BE2C (cell line): ENCODE results near the gene SND1.
A peak's percentile ranks its signal among the peaks of the same experiment; 100 is the strongest.

Experiments
- DNase-seq: peaks from one replicate; pipeline ENCODE4 v3.0.0-alpha.2; 2020
- H3K27me3 ChIP-seq: fragments of 250-450 bp; sonication (Bioruptor Pico); 2 replicates; pipeline ENCODE4 v1.5.1; 2020; ENCODE audit warnings: mild to moderate bottlenecking
- H3K36me3 ChIP-seq: fragments of 250-450 bp; sonication (Bioruptor Pico); 2 replicates; pipeline ENCODE4 v1.5.1; 2020; ENCODE audit warnings: mild to moderate bottlenecking
- H3K4me1 ChIP-seq: fragments of 250-450 bp; sonication (Bioruptor Pico); 2 replicates; pipeline ENCODE4 v1.5.1; 2020
- H3K4me3 ChIP-seq: 2 replicates; pipeline ENCODE4 v1.5.1; 2011; ENCODE audit warnings: low read depth, low read length
- H3K9me3 ChIP-seq: fragments of 250-450 bp; sonication (Bioruptor Pico); 2 replicates; pipeline ENCODE4 v1.5.1; 2020
- CTCF ChIP-seq: IDR thresholded peaks from 2 replicates; pipeline ENCODE4 v1.5.1; 2012; ENCODE audit warnings: mild to moderate bottlenecking, low read depth, low read length

Gene SND1

DNA sequence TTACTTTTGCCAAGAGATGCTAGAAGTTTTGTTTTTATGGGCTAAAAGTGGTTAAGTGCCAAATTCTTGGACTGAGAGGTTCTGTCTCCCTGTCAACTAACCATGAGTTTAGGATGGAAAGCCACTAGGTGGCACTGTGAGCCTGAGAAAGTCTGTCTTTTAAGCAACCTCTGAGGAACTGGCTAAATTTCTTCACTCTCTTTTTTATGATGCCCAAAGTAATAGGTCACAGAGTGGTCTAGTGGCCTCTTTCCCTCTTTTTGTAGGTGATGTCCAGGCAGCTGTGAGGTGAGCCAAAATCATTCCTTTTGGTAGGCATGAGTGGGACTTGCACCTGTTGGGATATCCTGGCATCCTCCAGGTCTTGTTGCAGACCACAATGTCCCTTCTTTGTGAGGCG lies 56.8 kb downstream of the SND1 start:
- peaks cover 72% of the 10 kb centered on the region for H3K36me3 ChIP-seq
- H3K27me3 ChIP-seq = no peaks in the 10 kb centered on the region
- H3K4me1 ChIP-seq = no peaks in the 10 kb centered on the region
- TF ChIP-seq CTCF = peak; percentile 84
- H3K4me3 ChIP-seq = no peak overlapping the region
- no peaks in the 10 kb centered on the region for H3K9me3 ChIP-seq
- DNase-seq = peak; percentile 81

GRCh38 chr7:127710635-127711034 lies 58.6 kb downstream of the SND1 start:
- Histone ChIP-seq H3K36me3 (peaks cover 64% of the 10 kb centered on the region), H3K9me3 (no peaks in the 10 kb centered on the region), H3K4me1 (no peaks in the 10 kb centered on the region), H3K4me3 (no peak overlapping the region), H3K27me3 (no peaks in the 10 kb centered on the region)
- DNase-seq = no peak
- TF ChIP-seq CTCF = no peak

- no peak for DNase-seq
- H3K9me3 ChIP-seq = no peaks in the 10 kb centered on the region
- TF ChIP-seq CTCF = no peak
- peaks cover 60% of the 10 kb centered on the region for H3K36me3 ChIP-seq
- no peak overlapping the region for H3K4me3 ChIP-seq
- no peaks in the 10 kb centered on the region for H3K4me1 ChIP-seq
- no peaks in the 10 kb centered on the region for H3K27me3 ChIP-seq
These were observed 59.9 kb downstream of the SND1 start for GRCh38 chr7:127711872-127712271.

- Histone ChIP-seq H3K4me1 (no peaks in the 10 kb centered on the region), H3K27me3 (no peaks in the 10 kb centered on the region), H3K36me3 (peaks cover 64% of the 10 kb centered on the region), H3K4me3 (no peak overlapping the region), H3K9me3 (no peaks in the 10 kb centered on the region)
- no peak for DNase-seq
- no peak for TF ChIP-seq CTCF
These were observed 61.0 kb downstream of the SND1 start for GRCh38 chr7:127713006-127713405.

DNA sequence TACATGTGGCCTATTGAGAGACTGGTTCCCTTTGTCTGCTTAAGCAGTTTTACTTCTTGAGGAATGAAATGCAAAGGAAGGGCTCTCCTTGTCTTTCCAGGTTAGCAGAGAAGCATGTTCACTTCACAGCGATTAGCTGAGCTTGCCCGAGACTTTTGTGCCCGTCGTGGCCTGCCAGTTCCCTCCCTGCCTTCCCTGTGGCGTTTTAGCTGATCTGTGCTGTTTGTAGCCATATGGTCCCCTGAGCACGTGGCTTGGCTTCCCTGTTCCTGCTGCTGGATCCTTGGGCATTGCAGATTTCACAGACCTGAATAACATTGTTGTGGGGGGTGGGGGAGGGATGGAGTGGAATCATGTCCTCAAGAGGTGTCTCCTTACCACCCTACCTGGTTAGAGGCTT lies 61.8 kb downstream of the SND1 start:
- no peak for DNase-seq
- no peaks in the 10 kb centered on the region for H3K9me3 ChIP-seq
- no peaks in the 10 kb centered on the region for H3K4me1 ChIP-seq
- H3K27me3 ChIP-seq = no peaks in the 10 kb centered on the region
- peaks cover 64% of the 10 kb centered on the region for H3K36me3 ChIP-seq
- no peak for TF ChIP-seq CTCF
- no peak overlapping the region for H3K4me3 ChIP-seq

DNA sequence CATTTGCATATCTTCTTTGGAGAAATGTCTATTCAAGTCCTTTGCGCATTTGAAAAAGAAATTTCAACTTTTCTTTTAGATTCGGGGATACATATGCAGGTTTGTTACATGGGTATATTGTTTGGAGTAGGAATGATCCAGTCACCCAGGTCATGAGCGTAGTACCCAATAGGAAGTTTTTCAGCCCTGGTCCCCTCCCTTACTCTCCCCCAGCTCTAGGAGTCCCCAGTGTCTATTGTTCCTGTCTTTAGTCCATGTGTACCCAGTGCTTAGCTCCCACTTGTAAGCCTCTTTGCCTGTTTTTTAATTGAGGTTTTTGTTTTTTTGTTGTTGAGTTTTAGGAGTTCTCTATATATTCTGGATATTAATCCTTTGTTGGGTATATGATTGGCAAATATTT lies 63.3 kb downstream of the SND1 start:
- H3K36me3 ChIP-seq = peaks cover 52% of the 10 kb centered on the region
- no peaks in the 10 kb centered on the region for H3K27me3 ChIP-seq
- no peak for TF ChIP-seq CTCF
- no peak for DNase-seq
- no peaks in the 10 kb centered on the region for H3K9me3 ChIP-seq
- H3K4me1 ChIP-seq = no peaks in the 10 kb centered on the region
- H3K4me3 ChIP-seq = no peak overlapping the region
